ENCODE results near the gene TOGARAM1.

The TOGARAM1 gene

GRCh38 chr14:44963775-44964380 lies 1.9 kb downstream of the TOGARAM1 start:
- Histone ChIP-seq H3K4me3 (ENCODE audit: low read depth, low read length) (peak overlapping the region; percentile 93), H3K9me3 (ENCODE audit: control insufficient read depth, insufficient read depth, low read depth, low read length) (no peaks in the 10 kb centered on the region), H3K27me3 (ENCODE audit: control insufficient read depth, insufficient read depth, low read length) (no peaks in the 10 kb centered on the region), H3K36me3 (ENCODE audit: control insufficient read depth, insufficient read depth, low read length) (no peaks in the 10 kb centered on the region), H3K9ac (ENCODE audit: low read length) (peak overlapping the region; percentile 73), H3K27ac (ENCODE audit: low read depth, low read length) (no peak overlapping the region), H3K4me1 (ENCODE audit: control insufficient read depth, insufficient read depth, low read length) (peaks cover 22% of the 10 kb centered on the region)

- peak overlapping the region; percentile 38 for H3K4me3 ChIP-seq (ENCODE audit: low read depth, low read length)
- H3K9ac ChIP-seq (ENCODE audit: low read length) = no peak overlapping the region
Observed at GRCh38 chr14:44966601-44967336, 4.8 kb downstream of the TOGARAM1 start.

GRCh38 chr14:44968714-44969113 lies 6.7 kb downstream of the TOGARAM1 start:
- H3K9me3 ChIP-seq (ENCODE audit: control insufficient read depth, insufficient read depth, low read depth, low read length) = no peaks in the 10 kb centered on the region
- no peaks in the 10 kb centered on the region for H3K27me3 ChIP-seq (ENCODE audit: control insufficient read depth, insufficient read depth, low read length)
- H3K9ac ChIP-seq (ENCODE audit: low read length) = no peak overlapping the region
- no peak overlapping the region for H3K4me3 ChIP-seq (ENCODE audit: low read depth, low read length)
- H3K36me3 ChIP-seq (ENCODE audit: control insufficient read depth, insufficient read depth, low read length) = no peaks in the 10 kb centered on the region
- H3K4me1 ChIP-seq (ENCODE audit: control insufficient read depth, insufficient read depth, low read length) = peaks cover 10% of the 10 kb centered on the region
- no peak overlapping the region for H3K27ac ChIP-seq (ENCODE audit: low read depth, low read length)

More at GRCh38 chr14:44966601-44967336, 4.8 kb downstream of the TOGARAM1 start:
- Histone ChIP-seq H3K4me1 (ENCODE audit: control insufficient read depth, insufficient read depth, low read length) (peaks cover 15% of the 10 kb centered on the region), H3K36me3 (ENCODE audit: control insufficient read depth, insufficient read depth, low read length) (no peaks in the 10 kb centered on the region), H3K27ac (ENCODE audit: low read depth, low read length) (no peak overlapping the region), H3K9me3 (ENCODE audit: control insufficient read depth, insufficient read depth, low read depth, low read length) (no peaks in the 10 kb centered on the region), H3K27me3 (ENCODE audit: control insufficient read depth, insufficient read depth, low read length) (no peaks in the 10 kb centered on the region)

- Histone ChIP-seq H3K4me1 (ENCODE audit: control insufficient read depth, insufficient read depth, low read length) (no peaks in the 10 kb centered on the region), H3K4me3 (ENCODE audit: low read depth, low read length) (no peak overlapping the region), H3K36me3 (ENCODE audit: control insufficient read depth, insufficient read depth, low read length) (no peaks in the 10 kb centered on the region), H3K9me3 (ENCODE audit: control insufficient read depth, insufficient read depth, low read depth, low read length) (no peaks in the 10 kb centered on the region), H3K27me3 (ENCODE audit: control insufficient read depth, insufficient read depth, low read length) (no peaks in the 10 kb centered on the region), H3K27ac (ENCODE audit: low read depth, low read length) (no peak overlapping the region), H3K9ac (ENCODE audit: low read length) (no peak overlapping the region)
Observed at GRCh38 chr14:44970907-44971306, 8.9 kb downstream of the TOGARAM1 start.

- no peak overlapping the region for H3K9ac ChIP-seq (ENCODE audit: low read length)
- no peaks in the 10 kb centered on the region for H3K4me1 ChIP-seq (ENCODE audit: control insufficient read depth, insufficient read depth, low read length)
- no peaks in the 10 kb centered on the region for H3K9me3 ChIP-seq (ENCODE audit: control insufficient read depth, insufficient read depth, low read depth, low read length)
- H3K36me3 ChIP-seq (ENCODE audit: control insufficient read depth, insufficient read depth, low read length) = no peaks in the 10 kb centered on the region
- H3K4me3 ChIP-seq (ENCODE audit: low read depth, low read length) = no peak overlapping the region
- no peaks in the 10 kb centered on the region for H3K27me3 ChIP-seq (ENCODE audit: control insufficient read depth, insufficient read depth, low read length)
- no peak overlapping the region for H3K27ac ChIP-seq (ENCODE audit: low read depth, low read length)
Observed at GRCh38 chr14:44971459-44971858, 9.5 kb downstream of the TOGARAM1 start.

- H3K27me3 ChIP-seq (ENCODE audit: control insufficient read depth, insufficient read depth, low read length) = no peaks in the 10 kb centered on the region
- H3K27ac ChIP-seq (ENCODE audit: low read depth, low read length) = no peak overlapping the region
- H3K36me3 ChIP-seq (ENCODE audit: control insufficient read depth, insufficient read depth, low read length) = no peaks in the 10 kb centered on the region
- no peak overlapping the region for H3K9ac ChIP-seq (ENCODE audit: low read length)
- no peaks in the 10 kb centered on the region for H3K9me3 ChIP-seq (ENCODE audit: control insufficient read depth, insufficient read depth, low read depth, low read length)
- no peak overlapping the region for H3K4me3 ChIP-seq (ENCODE audit: low read depth, low read length)
- no peaks in the 10 kb centered on the region for H3K4me1 ChIP-seq (ENCODE audit: control insufficient read depth, insufficient read depth, low read length)
Observed at GRCh38 chr14:44979273-44979672, 17.3 kb downstream of the TOGARAM1 start.

DNA sequence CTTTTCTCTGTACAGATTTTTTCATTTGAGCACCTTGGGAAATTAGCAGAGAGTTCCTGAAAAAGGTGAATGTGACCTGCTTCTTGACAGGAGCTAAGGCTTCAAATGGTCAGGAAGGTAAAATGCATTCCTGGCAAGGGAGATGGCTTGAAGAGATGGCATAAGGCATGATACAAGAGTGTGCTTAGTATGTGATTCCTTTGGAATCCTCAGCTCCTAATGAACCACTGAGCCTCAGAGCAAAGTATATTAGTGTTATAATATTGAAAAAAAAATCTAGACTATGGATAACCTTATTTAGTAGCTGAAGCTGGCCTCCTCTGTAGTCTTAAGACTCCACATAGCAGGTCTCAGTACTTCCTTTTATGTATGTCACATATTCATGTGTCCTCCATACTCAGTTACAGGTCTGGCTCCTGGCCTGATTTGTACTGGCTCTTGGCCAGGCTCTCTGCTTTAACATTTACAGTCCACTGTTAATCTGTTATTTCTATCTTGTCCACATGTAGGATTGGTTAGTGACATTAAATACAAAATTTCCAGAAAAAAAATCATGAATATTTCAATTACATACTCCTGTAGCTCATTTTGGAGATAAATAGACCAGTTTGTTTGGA lies 17.9 kb downstream of the TOGARAM1 start:
- Histone ChIP-seq H3K9me3 (ENCODE audit: control insufficient read depth, insufficient read depth, low read depth, low read length) (no peaks in the 10 kb centered on the region), H3K36me3 (ENCODE audit: control insufficient read depth, insufficient read depth, low read length) (no peaks in the 10 kb centered on the region), H3K4me1 (ENCODE audit: control insufficient read depth, insufficient read depth, low read length) (no peaks in the 10 kb centered on the region), H3K27ac (ENCODE audit: low read depth, low read length) (no peak overlapping the region), H3K4me3 (ENCODE audit: low read depth, low read length) (no peak overlapping the region), H3K9ac (ENCODE audit: low read length) (no peak overlapping the region), H3K27me3 (ENCODE audit: control insufficient read depth, insufficient read depth, low read length) (no peaks in the 10 kb centered on the region)

- Histone ChIP-seq H3K9ac (ENCODE audit: low read length) (no peak overlapping the region), H3K27ac (ENCODE audit: low read depth, low read length) (no peak overlapping the region), H3K36me3 (ENCODE audit: control insufficient read depth, insufficient read depth, low read length) (no peaks in the 10 kb centered on the region), H3K4me1 (ENCODE audit: control insufficient read depth, insufficient read depth, low read length) (no peaks in the 10 kb centered on the region), H3K9me3 (ENCODE audit: control insufficient read depth, insufficient read depth, low read depth, low read length) (no peaks in the 10 kb centered on the region), H3K4me3 (ENCODE audit: low read depth, low read length) (no peak overlapping the region), H3K27me3 (ENCODE audit: control insufficient read depth, insufficient read depth, low read length) (no peaks in the 10 kb centered on the region)
Observed at GRCh38 chr14:44981198-44981597, 19.2 kb downstream of the TOGARAM1 start.

GRCh38 chr14:44982594-44982993 lies 20.6 kb downstream of the TOGARAM1 start:
- no peaks in the 10 kb centered on the region for H3K4me1 ChIP-seq (ENCODE audit: control insufficient read depth, insufficient read depth, low read length)
- no peaks in the 10 kb centered on the region for H3K9me3 ChIP-seq (ENCODE audit: control insufficient read depth, insufficient read depth, low read depth, low read length)
- no peak overlapping the region for H3K9ac ChIP-seq (ENCODE audit: low read length)
- no peak overlapping the region for H3K4me3 ChIP-seq (ENCODE audit: low read depth, low read length)
- no peaks in the 10 kb centered on the region for H3K27me3 ChIP-seq (ENCODE audit: control insufficient read depth, insufficient read depth, low read length)
- no peaks in the 10 kb centered on the region for H3K36me3 ChIP-seq (ENCODE audit: control insufficient read depth, insufficient read depth, low read length)
- H3K27ac ChIP-seq (ENCODE audit: low read depth, low read length) = no peak overlapping the region

DNA sequence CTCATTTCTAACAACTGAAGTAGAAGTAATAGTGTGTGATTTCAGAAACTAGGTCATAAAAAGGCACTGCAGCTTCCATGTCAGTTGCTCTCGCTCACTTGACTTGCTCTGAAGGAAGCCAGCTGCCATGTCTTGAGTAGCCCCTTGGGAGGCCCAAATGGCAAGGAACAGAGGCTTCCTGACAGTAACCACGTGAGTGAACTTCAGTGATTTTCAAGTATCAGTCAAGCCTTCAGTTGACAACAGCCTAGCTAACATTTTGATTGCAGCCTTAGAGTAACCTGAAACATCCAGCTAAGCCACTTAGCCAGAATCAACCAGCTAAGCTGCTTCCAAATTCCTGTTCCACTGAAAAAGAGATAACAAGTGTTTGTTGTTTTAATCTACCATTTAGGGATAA lies 26.7 kb downstream of the TOGARAM1 start:
- H3K9me3 ChIP-seq (ENCODE audit: control insufficient read depth, insufficient read depth, low read depth, low read length) = no peaks in the 10 kb centered on the region
- no peak overlapping the region for H3K4me3 ChIP-seq (ENCODE audit: low read depth, low read length)
- no peaks in the 10 kb centered on the region for H3K27me3 ChIP-seq (ENCODE audit: control insufficient read depth, insufficient read depth, low read length)
- no peak overlapping the region for H3K9ac ChIP-seq (ENCODE audit: low read length)
- no peaks in the 10 kb centered on the region for H3K36me3 ChIP-seq (ENCODE audit: control insufficient read depth, insufficient read depth, low read length)
- no peak overlapping the region for H3K27ac ChIP-seq (ENCODE audit: low read depth, low read length)
- H3K4me1 ChIP-seq (ENCODE audit: control insufficient read depth, insufficient read depth, low read length) = no peaks in the 10 kb centered on the region

Measured in HUES6 (cell line).